Loucy (cell line): ENCODE results near the gene AVPR1A.

Experiments
- H2AFZ ChIP-seq: fragments of 200-600 bp; sonication (generic); 2 replicates; pipeline ENCODE4 v1.6.0; 2016; ENCODE audit warnings: antibody characterized with exemption, mild to moderate bottlenecking, low read length, moderate library complexity
- H3F3A ChIP-seq: fragments of 200-600 bp; 2 replicates; pipeline ENCODE4 v1.6.0; 2016; ENCODE audit warnings: antibody characterized with exemption, low read depth, mild to moderate bottlenecking
- H3K27me3 ChIP-seq: fragments of 200-600 bp; sonication (generic); 2 replicates; pipeline ENCODE4 v1.6.1; 2014; ENCODE audit warnings: low read length, mild to moderate bottlenecking; ENCODE audit not compliant: insufficient read depth, poor library complexity, severe bottlenecking
- H3K36me3 ChIP-seq: fragments of 200-600 bp; sonication (generic); 2 replicates; pipeline ENCODE4 v1.6.1; 2016; ENCODE audit warnings: low read length; ENCODE audit not compliant: insufficient read depth
- H3K4me1 ChIP-seq: fragments of 200-600 bp; sonication (generic); 2 replicates; pipeline ENCODE4 v1.5.1; 2014; ENCODE audit warnings: low read length, mild to moderate bottlenecking; ENCODE audit not compliant: insufficient read depth, poor library complexity, severe bottlenecking
- H3K4me2 ChIP-seq: fragments of 200-600 bp; sonication (generic); 2 replicates; pipeline ENCODE4 v1.6.0; 2014; ENCODE audit warnings: antibody characterized with exemption, low read length, low read depth, mild to moderate bottlenecking; ENCODE audit not compliant: poor library complexity, severe bottlenecking
- H3K4me3 ChIP-seq: fragments of 200-600 bp; sonication (generic); 2 replicates; pipeline ENCODE4 v1.5.1; 2014; ENCODE audit warnings: low read length, mild to moderate bottlenecking, mixed read lengths; ENCODE audit not compliant: poor library complexity, severe bottlenecking
- H3K79me2 ChIP-seq: fragments of 200-600 bp; sonication (generic); 2 replicates; pipeline ENCODE4 v1.6.1; 2014; ENCODE audit warnings: low read length; ENCODE audit not compliant: insufficient read depth
- H3K9ac ChIP-seq: fragments of 200-600 bp; sonication (generic); 2 replicates; pipeline ENCODE4 v1.6.0; 2014; ENCODE audit warnings: mild to moderate bottlenecking, low read depth, low read length, moderate library complexity; ENCODE audit not compliant: poor library complexity, severe bottlenecking
- H3K9me2 ChIP-seq: fragments of 200-600 bp; sonication (generic); replicated peaks from 2 replicates; pipeline ENCODE4 v1.6.1; 2016; ENCODE audit warnings: low read depth, low read length, mixed read lengths
- H3K9me3 ChIP-seq: fragments of 200-600 bp; sonication (generic); 2 replicates; pipeline ENCODE4 v1.6.1; 2014; ENCODE audit warnings: mild to moderate bottlenecking, antibody characterized with exemption, low read length, low read depth; ENCODE audit not compliant: insufficient read depth
- H4K20me1 ChIP-seq: fragments of 200-600 bp; sonication (generic); 2 replicates; pipeline ENCODE4 v1.6.0; 2014; ENCODE audit warnings: antibody characterized with exemption, low read length, mild to moderate bottlenecking; ENCODE audit not compliant: insufficient read depth, poor library complexity, severe bottlenecking
- CTCF ChIP-seq: fragments of 200-600 bp; sonication (generic); conservative IDR thresholded peaks from 2 replicates; pipeline ENCODE4 v1.5.1; 2014; ENCODE audit warnings: mild to moderate bottlenecking, antibody characterized with exemption, low read length
- EZH2phosphoT487 ChIP-seq: fragments of 200-600 bp; IDR thresholded peaks from 2 replicates; pipeline ENCODE4 v1.6.1; 2018; ENCODE audit warnings: antibody characterized with exemption, mild to moderate bottlenecking, moderate library complexity, borderline replicate concordance

AVPR1A gene

GRCh38 chr12:63155375-63155774, 4.4 kb upstream of the AVPR1A start:
- no peak overlapping the region for H3K4me3 ChIP-seq
- H3K9me2 ChIP-seq, result no peaks in the 10 kb centered on the region
- no peaks in the 10 kb centered on the region for H3K36me3 ChIP-seq
- no peaks in the 10 kb centered on the region for H3F3A ChIP-seq
- H3K4me2 ChIP-seq, result no peak overlapping the region
- H3K27me3 ChIP-seq, result no peaks in the 10 kb centered on the region
- no peaks in the 10 kb centered on the region for H3K79me2 ChIP-seq
- H3K4me1 ChIP-seq, result no peaks in the 10 kb centered on the region
- no peak overlapping the region for H3K9ac ChIP-seq
- H3K9me3 ChIP-seq, result no peaks in the 10 kb centered on the region
- no peaks in the 10 kb centered on the region for H4K20me1 ChIP-seq
- H2AFZ ChIP-seq, result no peak overlapping the region
- TF ChIP-seq CTCF (no peak), EZH2phosphoT487 (no peak)

GRCh38 chr12:63154560-63154959, 3.6 kb upstream of the AVPR1A start:
- Histone ChIP-seq H3K4me2 (no peak overlapping the region), H3K27me3 (no peaks in the 10 kb centered on the region), H3K4me1 (no peaks in the 10 kb centered on the region), H3K9me2 (no peaks in the 10 kb centered on the region), H4K20me1 (no peaks in the 10 kb centered on the region), H3K36me3 (no peaks in the 10 kb centered on the region), H2AFZ (no peak overlapping the region), H3F3A (no peaks in the 10 kb centered on the region), H3K4me3 (no peak overlapping the region), H3K9me3 (no peaks in the 10 kb centered on the region), H3K9ac (no peak overlapping the region), H3K79me2 (no peaks in the 10 kb centered on the region)
- no peak for TF ChIP-seq EZH2phosphoT487
- no peak for TF ChIP-seq CTCF

- Histone ChIP-seq H3K36me3 (no peaks in the 10 kb centered on the region), H3K9ac (no peak overlapping the region), H3K4me1 (no peaks in the 10 kb centered on the region), H3K79me2 (no peaks in the 10 kb centered on the region), H2AFZ (peak overlapping the region; percentile 90), H3K4me2 (peak overlapping the region; percentile 64), H3K27me3 (no peaks in the 10 kb centered on the region), H3K9me2 (no peaks in the 10 kb centered on the region), H3K4me3 (peak overlapping the region; percentile 58), H3K9me3 (no peaks in the 10 kb centered on the region), H3F3A (no peaks in the 10 kb centered on the region), H4K20me1 (no peaks in the 10 kb centered on the region)
- TF ChIP-seq EZH2phosphoT487 (no peak), CTCF (no peak)
Observed at GRCh38 chr12:63152321-63152700, 1.3 kb upstream of the AVPR1A start.
